Endodermal cell (in vitro differentiated cells): ENCODE measurements around the gene MAP3K15. TPM values are rescaled to one million over a fixed set of nuclear protein-coding genes. Genes with fewer than 3 reads are reported as not detected.

Source experiments
- DNase-seq: peaks from one replicate; pipeline ENCODE4 v3.0.0-alpha.2; 2017
- H3K27ac ChIP-seq: 2 replicates; pipeline ENCODE4 v1.5.1; 2013; ENCODE audit warnings: mild to moderate bottlenecking, low read depth, low read length, moderate library complexity
- H3K27me3 ChIP-seq: 2 replicates; pipeline ENCODE4 v1.6.1; 2013; ENCODE audit warnings: mild to moderate bottlenecking, low read length, moderate library complexity; ENCODE audit not compliant: insufficient read depth, control insufficient read depth, poor library complexity, severe bottlenecking
- H3K36me3 ChIP-seq: 2 replicates; pipeline ENCODE4 v1.7.0; 2013; ENCODE audit warnings: mild to moderate bottlenecking, low read length, moderate library complexity; ENCODE audit not compliant: control insufficient read depth, insufficient read depth
- H3K4me1 ChIP-seq: one replicate; pipeline ENCODE4 v1.7.0; 2013; ENCODE audit warnings: low read length; ENCODE audit not compliant: control insufficient read depth, insufficient read depth
- H3K4me3 ChIP-seq: 2 replicates; pipeline ENCODE4 v1.5.1; 2013; ENCODE audit warnings: mild to moderate bottlenecking, low read length, moderate library complexity
- H3K9ac ChIP-seq: 2 replicates; pipeline ENCODE4 v1.6.1; 2013; ENCODE audit warnings: mild to moderate bottlenecking, low read length, moderate library complexity; ENCODE audit not compliant: poor library complexity, severe bottlenecking; ENCODE audit errors: extremely low read depth
- H3K9me3 ChIP-seq: 2 replicates; pipeline ENCODE4 v1.6.1; 2013; ENCODE audit warnings: mild to moderate bottlenecking, low read length, moderate library complexity; ENCODE audit not compliant: control insufficient read depth
- H3K27ac Mint-ChIP-seq: 2 replicates; pipeline ENCODE4 v1.8.0; 2020; ENCODE audit warnings: mixed read lengths
- H3K27me3 Mint-ChIP-seq: 2 replicates; pipeline ENCODE4 v1.8.0; 2021; ENCODE audit warnings: mild to moderate bottlenecking, mixed read lengths; ENCODE audit not compliant: insufficient read depth
- H3K36me3 Mint-ChIP-seq: 2 replicates; pipeline ENCODE4 v1.8.0; 2020; ENCODE audit warnings: low read depth, mixed read lengths
- H3K4me1 Mint-ChIP-seq: 2 replicates; pipeline ENCODE4 v1.8.0; 2020; ENCODE audit warnings: mixed read lengths
- H3K4me3 Mint-ChIP-seq: 2 replicates; pipeline ENCODE4 v1.8.0; 2020; ENCODE audit warnings: mild to moderate bottlenecking, moderate library complexity, mixed read lengths
- H3K9me3 Mint-ChIP-seq: 2 replicates; pipeline ENCODE4 v1.8.0; 2020; ENCODE audit warnings: mild to moderate bottlenecking, mixed read lengths
- CTCF ChIP-seq: fragments of 200-600 bp; sonication (generic); conservative IDR thresholded peaks from 2 replicates; pipeline ENCODE4 v1.5.0; 2021; ENCODE audit warnings: antibody characterized with exemption, mild to moderate bottlenecking
- WGBS, 2 experiments: methylation state at CpG; one replicate each; pipeline versions ENCODE4 v1.1.5 to v1.1.7; 2013; ENCODE audit warnings: missing lambda C conversion rate in 2 of 2, mixed read lengths in 1 of 2; ENCODE audit not compliant: insufficient coverage in 1 of 2, insufficient read length in 1 of 2; 5-methylcytosine and 5-hydroxymethylcytosine counted together
- total RNA-seq, 2 donors: library from RNA; stranded (reverse); fragmentation: NEBNext Ultra II Directional in 1 of 2; extraction: Animal tissue kit (Norgen Biotek cat#: 25700) in 1 of 2; gene quantifications; 2 replicates in 1 of 2; 3 replicates in 1 of 2; pipeline ENCODE4 v1.2.1, GENCODE V29; 2021

Gene MAP3K15
- total RNA-seq, 2 donors from 2014 or later, result 2.2 to 2.9 TPM

GRCh38 chrX:19549838-19550237 lies 34.5 kb upstream of the MAP3K15 start:
- no peaks in the 10 kb centered on the region for H3K27me3 Mint-ChIP-seq
- no peaks in the 10 kb centered on the region for H3K4me1 Mint-ChIP-seq
- H3K4me3 Mint-ChIP-seq, result no peak overlapping the region
- H3K9me3 ChIP-seq, result no peaks in the 10 kb centered on the region
- no peak overlapping the region for H3K4me3 ChIP-seq
- no peaks in the 10 kb centered on the region for H3K36me3 ChIP-seq
- 82 to 100% methylated on average over 1 to 7 of the region's 7 CpGs for WGBS, 2 experiments
- DNase-seq, result no peak
- H3K27ac Mint-ChIP-seq, result no peak overlapping the region
- TF ChIP-seq CTCF, result no peak
- H3K27me3 ChIP-seq, result no peaks in the 10 kb centered on the region
- no peak overlapping the region for H3K9ac ChIP-seq
- H3K9me3 Mint-ChIP-seq, result peaks cover 47% of the 10 kb centered on the region
- H3K36me3 Mint-ChIP-seq, result no peaks in the 10 kb centered on the region
- H3K4me1 ChIP-seq, result no peaks in the 10 kb centered on the region
- H3K27ac ChIP-seq, result no peak overlapping the region

- H3K4me1 Mint-ChIP-seq, result no peaks in the 10 kb centered on the region
- Histone ChIP-seq H3K27ac (no peak overlapping the region), H3K4me1 (no peaks in the 10 kb centered on the region), H3K9me3 (no peaks in the 10 kb centered on the region), H3K9ac (no peak overlapping the region), H3K36me3 (no peaks in the 10 kb centered on the region), H3K27me3 (no peaks in the 10 kb centered on the region), H3K4me3 (no peak overlapping the region)
- 100% methylated on average over 2 of the region's 6 CpGs; no CpG with 5 or more reads in 1 of the 2 experiments for WGBS, 2 experiments
- no peak for TF ChIP-seq CTCF
- H3K4me3 Mint-ChIP-seq, result no peak overlapping the region
- DNase-seq, result no peak
- no peaks in the 10 kb centered on the region for H3K27me3 Mint-ChIP-seq
- no peaks in the 10 kb centered on the region for H3K36me3 Mint-ChIP-seq
- peaks cover 55% of the 10 kb centered on the region for H3K9me3 Mint-ChIP-seq
- H3K27ac Mint-ChIP-seq, result no peak overlapping the region
These were observed 33.6 kb upstream of the MAP3K15 start for GRCh38 chrX:19548934-19549333.

GRCh38 chrX:19548279-19548678 lies 33.0 kb upstream of the MAP3K15 start:
- Histone ChIP-seq H3K9ac (no peak overlapping the region), H3K4me1 (no peaks in the 10 kb centered on the region), H3K4me3 (no peak overlapping the region), H3K27ac (no peak overlapping the region), H3K9me3 (no peaks in the 10 kb centered on the region), H3K36me3 (no peaks in the 10 kb centered on the region), H3K27me3 (no peaks in the 10 kb centered on the region)
- Mint-ChIP-seq H3K27ac (no peak overlapping the region), H3K36me3 (no peaks in the 10 kb centered on the region), H3K9me3 (peaks cover 57% of the 10 kb centered on the region), H3K4me1 (no peaks in the 10 kb centered on the region), H3K27me3 (no peaks in the 10 kb centered on the region), H3K4me3 (no peak overlapping the region)
- TF ChIP-seq CTCF, result no peak
- 89% methylated on average over 1 of the region's 2 CpGs; no CpG with 5 or more reads in 1 of the 2 experiments for WGBS, 2 experiments
- no peak for DNase-seq
